Measurements from ENCODE around the gene NPLOC4. TPM values are rescaled to one million over a fixed set of nuclear protein-coding genes. Genes with fewer than 3 reads are reported as not detected.
A peak's percentile ranks its signal among the peaks of the same experiment; 100 is the strongest.

Gene NPLOC4
- total and polyA plus RNA-seq, 9 of the 15 experiments (the other 6 are each of a cell fraction or from before 2014, with no cell fraction given), result 1.5 to 116 (median 64.5) TPM

DNA sequence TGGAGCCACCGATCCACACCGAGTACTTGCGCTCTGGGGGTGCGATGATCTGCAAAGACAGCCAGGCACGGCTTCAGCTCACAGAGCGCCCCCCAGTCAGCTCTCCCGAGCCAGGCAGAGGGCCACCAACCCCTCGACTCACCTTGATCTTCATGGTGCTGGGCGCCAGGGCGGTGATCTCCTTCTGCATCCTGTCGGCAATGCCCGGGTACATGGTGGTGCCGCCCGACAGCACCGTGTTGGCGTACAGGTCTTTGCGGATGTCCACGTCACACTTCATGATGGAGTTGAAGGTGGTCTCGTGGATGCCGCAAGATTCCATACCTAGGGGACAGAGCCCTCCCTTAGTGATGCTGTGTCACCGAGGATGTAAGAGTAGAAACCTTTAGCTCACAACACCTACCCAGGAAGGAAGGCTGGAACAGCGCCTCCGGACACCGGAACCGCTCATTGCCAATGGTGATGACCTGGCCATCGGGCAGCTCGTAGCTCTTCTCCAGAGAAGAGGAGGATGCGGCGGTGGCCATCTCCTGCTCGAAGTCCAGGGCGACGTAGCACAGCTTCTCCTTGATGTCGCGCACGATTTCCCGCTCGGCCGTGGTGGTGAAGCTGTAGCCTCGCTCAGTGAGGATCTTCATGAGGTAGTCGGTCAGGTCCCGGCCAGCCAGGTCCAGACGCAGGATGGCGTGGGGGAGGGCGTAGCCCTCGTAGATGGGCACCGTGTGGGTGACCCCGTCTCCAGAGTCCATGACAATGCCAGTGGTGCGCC, 125.9 kb downstream of the NPLOC4 start (continued):
- TF ChIP-seq ZNF584 (CRISPR knock-in tag; IDR thresholded peaks at IDR 0.05; ENCODE audit: low read depth) (no peak), ELF2 (CRISPR knock-in tag; IDR thresholded peaks at IDR 0.05) (no peak), ZNF384 (IDR thresholded peaks at IDR 0.05; ENCODE audit: low read depth, low read length) (no peak), GABPB1 (CRISPR knock-in tag; IDR thresholded peaks at IDR 0.05) (peak; percentile 68), GTF2A2 (tag; IDR thresholded peaks at IDR 0.05) (no peak), ZNF12 (CRISPR knock-in tag; IDR thresholded peaks at IDR 0.05) (peak; percentile 58; the same call in 1 of the 2 replicates), STAT5A (IDR thresholded peaks at IDR 0.05; ENCODE audit: borderline replicate concordance, low read length) (no peak), PREB (CRISPR knock-in tag; IDR thresholded peaks at IDR 0.05) (no peak), TGIF2 (CRISPR knock-in tag; IDR thresholded peaks at IDR 0.05) (no peak; the same call in 1 of the 2 replicates), TFAM (CRISPR knock-in tag; conservative IDR thresholded peaks at IDR 0.05) (no peak), ETV1 (tag; conservative IDR thresholded peaks at IDR 0.05; ENCODE audit: low read depth) (0 out of 2 replicates have a peak, but pooled peaks have one; percentile 48), TEAD1 (CRISPR knock-in tag; IDR thresholded peaks at IDR 0.05) (peak in 1 of 2 experiments; percentile 62; a peak in 1 of 4 replicates), E2F4 (CRISPR knock-in tag; IDR thresholded peaks at IDR 0.05; ENCODE audit: low read depth) (peak; percentile 58; the same call in 1 of the 2 replicates), ZNF507 (tag; conservative IDR thresholded peaks at IDR 0.05) (no peak), ARID1B (IDR thresholded peaks at IDR 0.05) (no peak), FOXK1 (CRISPR knock-in tag; IDR thresholded peaks at IDR 0.05; ENCODE audit: borderline replicate concordance) (peak; percentile 74), RB1 (IDR thresholded peaks at IDR 0.05; ENCODE audit: low read depth) (0 out of 2 replicates have a peak, but pooled peaks have one; percentile 11), CC2D1A (IDR thresholded peaks at IDR 0.05) (no peak), MCM7 (IDR thresholded peaks at IDR 0.05) (no peak), TAF1 (IDR thresholded peaks at IDR 0.05; ENCODE audit: control insufficient read depth, extremely low read depth, insufficient read depth, low read length, severe bottlenecking) (no peak), FOXJ2 (tag; IDR thresholded peaks at IDR 0.05) (no peak), ZBTB26 (CRISPR knock-in tag; IDR thresholded peaks at IDR 0.05) (no peak)
- TF ChIP-seq, protein P1, sequence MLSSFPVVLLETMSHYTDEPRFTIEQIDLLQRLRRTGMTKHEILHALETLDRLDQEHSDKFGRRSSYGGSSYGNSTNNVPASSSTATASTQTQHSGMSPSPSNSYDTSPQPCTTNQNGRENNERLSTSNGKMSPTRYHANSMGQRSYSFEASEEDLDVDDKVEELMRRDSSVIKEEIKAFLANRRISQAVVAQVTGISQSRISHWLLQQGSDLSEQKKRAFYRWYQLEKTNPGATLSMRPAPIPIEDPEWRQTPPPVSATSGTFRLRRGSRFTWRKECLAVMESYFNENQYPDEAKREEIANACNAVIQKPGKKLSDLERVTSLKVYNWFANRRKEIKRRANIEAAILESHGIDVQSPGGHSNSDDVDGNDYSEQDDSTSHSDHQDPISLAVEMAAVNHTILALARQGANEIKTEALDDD (IDR thresholded peaks at IDR 0.05), result no peak
- TF ChIP-seq, protein P2, sequence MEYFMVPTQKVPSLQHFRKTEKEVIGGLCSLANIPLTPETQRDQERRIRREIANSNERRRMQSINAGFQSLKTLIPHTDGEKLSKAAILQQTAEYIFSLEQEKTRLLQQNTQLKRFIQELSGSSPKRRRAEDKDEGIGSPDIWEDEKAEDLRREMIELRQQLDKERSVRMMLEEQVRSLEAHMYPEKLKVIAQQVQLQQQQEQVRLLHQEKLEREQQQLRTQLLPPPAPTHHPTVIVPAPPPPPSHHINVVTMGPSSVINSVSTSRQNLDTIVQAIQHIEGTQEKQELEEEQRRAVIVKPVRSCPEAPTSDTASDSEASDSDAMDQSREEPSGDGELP (CRISPR knock-in tag; IDR thresholded peaks at IDR 0.05; ENCODE audit: borderline replicate concordance), result peak; percentile 61

All from K562 (cell line).